Measurements from ENCODE around the gene BARX1.
"Not testable (repeated sequence)": the region's sequence is repeated elsewhere in the genome, so short reads cannot be mapped to it uniquely, and the experiment has no call there.

BARX1 gene

GRCh38 chr9:93953496-93954433 lies 1.4 kb downstream of the BARX1 start:
- in situ Hi-C loops (cut with HindIII; ENCODE audit: low sequenced_read_pairs), result no loop called here

GRCh38 chr9:93952784-93953495 lies 2.2 kb downstream of the BARX1 start:
- in situ Hi-C loops (cut with HindIII; ENCODE audit: low sequenced_read_pairs), result no loop called here

GRCh38 chr9:93952119-93952783 lies 2.9 kb downstream of the BARX1 start:
- in situ Hi-C loops (cut with HindIII; ENCODE audit: low sequenced_read_pairs), result no loop called here

- in situ Hi-C loops (cut with HindIII; ENCODE audit: low sequenced_read_pairs), result no loop called here
Observed at GRCh38 chr9:93951655-93952118, 3.5 kb downstream of the BARX1 start.

- in situ Hi-C loops (cut with HindIII; ENCODE audit: low sequenced_read_pairs), result no loop called here
Observed at GRCh38 chr9:93950619-93951601, 4.2 kb downstream of the BARX1 start.

- in situ Hi-C loops (cut with HindIII; ENCODE audit: low sequenced_read_pairs), result no loop called here
Observed at GRCh38 chr9:93949694-93950449, 5.3 kb downstream of the BARX1 start.

GRCh38 chr9:93949073-93949693 lies 6.0 kb downstream of the BARX1 start:
- in situ Hi-C loops (cut with HindIII; ENCODE audit: low sequenced_read_pairs), result no loop called here

GRCh38 chr9:93948441-93949072 lies 6.6 kb downstream of the BARX1 start:
- in situ Hi-C loops (cut with HindIII; ENCODE audit: low sequenced_read_pairs), result no loop called here

- in situ Hi-C loops (cut with HindIII; ENCODE audit: low sequenced_read_pairs), result no loop called here
Observed at GRCh38 chr9:93947409-93948070, 7.6 kb downstream of the BARX1 start.

GRCh38 chr9:93946338-93946712 lies 8.8 kb downstream of the BARX1 start:
- in situ Hi-C loops (cut with HindIII; ENCODE audit: low sequenced_read_pairs), result no loop called here

- in situ Hi-C loops (cut with HindIII; ENCODE audit: low sequenced_read_pairs), result no loop called here
Observed at GRCh38 chr9:93945400-93946337, 9.5 kb downstream of the BARX1 start.

GRCh38 chr9:93944011-93944410 lies 11.1 kb downstream of the BARX1 start:
- in situ Hi-C loops (cut with HindIII; ENCODE audit: low sequenced_read_pairs), result no loop called here

- in situ Hi-C loops (cut with HindIII; ENCODE audit: low sequenced_read_pairs), result no loop called here
Observed at GRCh38 chr9:93942161-93942560, 13.0 kb downstream of the BARX1 start.

- in situ Hi-C loops (cut with HindIII; ENCODE audit: low sequenced_read_pairs), result no loop called here
Observed at GRCh38 chr9:93941493-93941892, 13.7 kb downstream of the BARX1 start.

- in situ Hi-C loops (cut with HindIII; ENCODE audit: low sequenced_read_pairs), result no loop called here
Observed at GRCh38 chr9:93940951-93941350, 14.2 kb downstream of the BARX1 start.

- in situ Hi-C loops (cut with HindIII; ENCODE audit: low sequenced_read_pairs), result not testable (repeated sequence)
Observed at GRCh38 chr9:93939589-93939988, 15.6 kb downstream of the BARX1 start.

GRCh38 chr9:93937193-93937592 lies 18.0 kb downstream of the BARX1 start:
- in situ Hi-C loops (cut with HindIII; ENCODE audit: low sequenced_read_pairs), result no loop called here
